ENCODE measurements around the gene PSMD9.

DNA sequence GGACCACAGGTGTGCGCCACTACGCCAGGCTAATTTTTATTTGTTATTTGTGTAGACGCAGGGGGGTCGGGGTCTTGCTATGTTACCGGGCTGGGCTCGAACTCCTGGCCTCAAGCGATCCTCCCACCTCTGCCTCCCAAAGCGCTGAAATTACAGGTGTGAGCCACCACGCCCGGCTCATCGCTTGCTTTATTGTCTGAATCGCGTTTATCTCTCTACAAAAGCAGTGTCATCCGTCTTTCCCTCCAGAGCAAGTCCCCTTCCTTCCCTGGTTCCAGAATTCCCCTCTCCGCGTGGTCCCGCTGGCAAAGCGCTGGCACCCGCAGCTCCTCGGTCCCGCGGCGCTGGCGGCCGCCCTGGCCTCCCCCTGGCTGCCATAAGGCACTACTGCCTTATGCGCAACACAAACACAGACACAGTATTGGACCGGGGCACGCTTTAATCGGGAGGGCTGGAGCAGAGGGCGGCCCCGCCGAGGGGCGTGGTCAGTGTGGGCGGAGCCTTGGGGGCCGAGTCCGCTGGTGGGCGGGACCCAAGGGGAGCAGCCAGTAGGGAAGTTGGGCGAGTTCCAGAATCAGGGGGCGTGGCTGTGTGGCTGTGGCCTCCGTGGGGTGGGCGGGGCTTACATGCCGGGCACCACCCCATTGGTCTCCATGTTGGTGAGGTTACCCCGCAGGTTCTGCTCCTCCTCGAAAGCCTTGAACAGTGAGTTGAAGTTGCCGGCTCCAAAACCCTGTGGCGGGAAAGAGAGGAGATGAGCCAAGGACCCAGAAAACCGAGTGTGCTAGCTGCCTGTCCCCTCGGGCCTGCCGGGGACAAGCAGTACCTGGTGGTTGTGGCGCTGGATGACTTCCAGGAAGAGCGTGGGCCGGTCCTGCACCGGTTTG lies 49.2 kb upstream of the PSMD9 start:
- TF ChIP-seq CTCF (IDR thresholded peaks at IDR 0.05; ENCODE audit: low read length) (no peak), EZH2 (IDR thresholded peaks at IDR 0.05; ENCODE audit: borderline replicate concordance, low read length) (no peak)
